NCI-H2227 (cell line): Measurements from ENCODE around the gene SRGN.

Source experiments
- DNase-seq: peaks from one replicate; lab custom pipeline; 2025; ENCODE audit not compliant: unreplicated experiment; lab: John Stamatoyannopoulos, UW

Gene SRGN

DNA sequence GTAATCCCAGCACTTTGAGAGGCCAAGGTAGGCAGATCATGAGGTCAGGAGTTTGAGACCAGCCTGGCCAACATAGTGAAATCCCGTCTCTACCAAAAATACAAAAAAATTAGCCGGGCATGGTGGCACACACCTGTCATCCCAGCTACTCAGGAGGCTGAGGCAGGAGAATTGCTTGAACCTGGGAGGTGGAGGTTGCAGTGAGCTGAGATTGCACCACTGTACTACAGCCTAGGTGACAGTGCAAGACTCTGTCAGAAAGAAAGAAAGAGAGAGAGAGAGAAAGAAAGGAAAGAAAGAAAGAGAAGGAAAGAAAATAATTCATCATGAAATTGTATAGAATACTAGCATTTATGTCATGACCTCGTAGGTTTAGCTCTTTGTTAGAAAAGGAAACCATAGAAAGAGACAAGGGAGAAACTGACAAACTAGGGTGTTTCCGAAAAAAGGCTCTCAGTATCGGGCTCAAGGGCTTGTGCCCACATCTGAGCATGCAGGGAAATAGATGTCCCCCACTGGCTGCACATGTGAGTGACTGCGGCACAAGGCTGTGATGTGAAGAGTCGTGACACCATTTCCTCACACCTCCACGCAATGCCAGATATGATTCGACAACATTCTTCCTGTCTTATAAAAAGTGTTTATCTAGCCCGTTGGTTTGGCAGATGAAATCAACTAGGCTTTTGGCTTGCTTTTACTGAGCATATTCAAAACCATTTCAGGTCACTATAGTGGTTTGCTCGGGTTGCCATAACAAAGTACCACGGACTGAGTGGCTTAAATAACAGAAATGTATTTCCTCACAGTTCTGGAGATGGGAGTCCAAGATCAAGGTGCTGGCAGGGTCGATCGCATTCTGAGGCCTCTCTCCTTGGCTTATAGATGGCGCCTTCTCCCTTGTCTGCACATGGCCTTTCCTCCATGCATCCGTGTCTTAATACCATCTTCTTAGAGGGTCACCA is 2.0 kb downstream of the SRGN start:
- no peak for DNase-seq

- DNase-seq = no peak
Measured at GRCh38 chr10:69090685-69091084, 2.8 kb downstream of the SRGN start.

- no peak for DNase-seq
Measured at GRCh38 chr10:69091143-69091651, 3.3 kb downstream of the SRGN start.

DNA sequence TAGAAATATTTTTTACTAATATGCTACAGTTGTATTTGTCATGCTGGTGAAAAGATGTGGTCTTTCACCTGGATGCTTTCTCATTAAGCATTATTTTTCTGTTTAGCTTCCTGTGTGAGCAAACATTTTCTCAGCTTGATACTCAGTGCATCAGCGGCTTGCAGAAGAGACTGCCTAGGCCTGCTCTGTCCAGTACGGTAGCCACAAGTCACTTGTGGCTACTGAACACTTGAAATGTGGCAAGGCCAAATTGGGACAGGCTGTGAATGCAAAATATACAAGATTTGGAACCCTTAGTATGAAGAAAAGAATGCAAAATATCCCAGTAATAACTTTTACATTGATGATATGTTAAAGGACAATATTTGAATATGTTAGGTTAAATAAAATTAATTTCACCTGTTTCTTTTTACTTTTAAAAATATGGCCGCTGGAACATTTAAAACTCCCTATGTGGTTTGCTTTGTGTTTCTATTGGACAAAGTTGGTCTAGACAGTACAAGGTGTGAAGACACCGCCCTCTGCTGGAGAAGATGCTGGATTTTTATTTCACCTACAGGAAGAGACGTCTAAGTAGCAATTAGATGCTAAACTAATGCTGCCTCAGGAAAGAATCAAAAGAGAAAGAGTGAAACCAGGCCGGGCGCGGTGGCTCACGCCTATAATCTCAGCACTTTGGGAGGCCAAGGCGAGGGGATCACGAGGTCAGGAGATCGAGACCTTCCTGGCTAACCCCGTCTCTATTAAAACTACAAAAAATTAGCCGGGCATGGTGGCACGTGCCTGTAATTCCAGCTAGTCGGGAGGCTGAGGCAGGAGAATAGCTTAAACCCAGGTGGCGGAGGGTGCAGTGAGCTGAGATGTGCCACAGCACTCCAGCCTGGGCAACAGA is 5.3 kb downstream of the SRGN start:
- peak; percentile 75 for DNase-seq

- no peak for DNase-seq
Measured at GRCh38 chr10:69093933-69094332, 6.0 kb downstream of the SRGN start.

GRCh38 chr10:69096045-69096444 is 8.1 kb downstream of the SRGN start:
- DNase-seq = no peak

GRCh38 chr10:69097729-69098128 is 9.8 kb downstream of the SRGN start:
- DNase-seq = no peak

- no peak for DNase-seq
Measured at GRCh38 chr10:69100136-69100872, 12.4 kb downstream of the SRGN start.

- no peak for DNase-seq
Measured at GRCh38 chr10:69101451-69102095, 13.7 kb downstream of the SRGN start.

DNA sequence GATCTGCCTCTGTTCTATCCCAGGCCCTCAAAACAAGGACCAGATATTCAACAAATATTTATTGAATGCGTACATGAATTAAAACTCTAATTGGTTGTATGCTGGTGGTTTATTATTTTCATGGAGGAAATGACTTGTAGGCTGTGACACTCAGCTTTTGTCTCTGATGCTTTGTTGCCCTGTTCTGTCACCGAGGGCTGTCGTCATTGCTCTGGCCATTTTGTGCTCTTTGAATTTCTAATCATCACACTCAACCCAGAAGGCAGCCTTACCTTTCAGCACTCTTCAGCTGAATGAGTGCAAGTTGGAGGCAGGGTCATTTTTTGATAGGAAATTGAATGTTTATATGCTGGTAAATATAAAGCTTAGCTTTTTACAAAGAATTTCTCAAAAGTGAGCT is 14.5 kb downstream of the SRGN start:
- DNase-seq = no peak

GRCh38 chr10:69103784-69104183 is 15.9 kb downstream of the SRGN start:
- DNase-seq = no peak

GRCh38 chr10:69104994-69105790 is 17.3 kb downstream of the SRGN start:
- DNase-seq = no peak

GRCh38 chr10:69107176-69107490 is 19.2 kb downstream of the SRGN start:
- no peak for DNase-seq

DNA sequence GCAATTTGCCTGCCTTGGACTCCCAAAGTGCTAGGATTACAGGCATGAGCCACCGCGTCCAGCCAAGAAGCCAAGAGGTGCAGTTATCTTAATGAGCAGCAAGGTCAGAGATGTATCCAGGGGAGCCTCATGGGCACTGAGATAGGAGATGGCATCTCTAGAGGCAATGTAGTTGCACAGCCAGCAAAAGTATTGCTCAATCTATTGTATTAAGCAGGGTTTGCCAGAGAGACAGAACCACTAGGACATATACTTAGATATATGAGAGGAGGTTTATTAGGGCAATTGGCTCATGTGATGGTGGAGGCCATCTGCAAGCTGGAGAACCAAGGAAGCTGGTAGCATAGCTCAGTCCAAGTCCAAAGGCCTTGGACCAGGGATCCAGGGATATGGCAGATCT is 19.8 kb downstream of the SRGN start:
- no peak for DNase-seq

- no peak for DNase-seq
Measured at GRCh38 chr10:69119896-69120295, 32.0 kb downstream of the SRGN start.

GRCh38 chr10:69123306-69123746 is 35.4 kb downstream of the SRGN start:
- DNase-seq = peak; percentile 76

DNA sequence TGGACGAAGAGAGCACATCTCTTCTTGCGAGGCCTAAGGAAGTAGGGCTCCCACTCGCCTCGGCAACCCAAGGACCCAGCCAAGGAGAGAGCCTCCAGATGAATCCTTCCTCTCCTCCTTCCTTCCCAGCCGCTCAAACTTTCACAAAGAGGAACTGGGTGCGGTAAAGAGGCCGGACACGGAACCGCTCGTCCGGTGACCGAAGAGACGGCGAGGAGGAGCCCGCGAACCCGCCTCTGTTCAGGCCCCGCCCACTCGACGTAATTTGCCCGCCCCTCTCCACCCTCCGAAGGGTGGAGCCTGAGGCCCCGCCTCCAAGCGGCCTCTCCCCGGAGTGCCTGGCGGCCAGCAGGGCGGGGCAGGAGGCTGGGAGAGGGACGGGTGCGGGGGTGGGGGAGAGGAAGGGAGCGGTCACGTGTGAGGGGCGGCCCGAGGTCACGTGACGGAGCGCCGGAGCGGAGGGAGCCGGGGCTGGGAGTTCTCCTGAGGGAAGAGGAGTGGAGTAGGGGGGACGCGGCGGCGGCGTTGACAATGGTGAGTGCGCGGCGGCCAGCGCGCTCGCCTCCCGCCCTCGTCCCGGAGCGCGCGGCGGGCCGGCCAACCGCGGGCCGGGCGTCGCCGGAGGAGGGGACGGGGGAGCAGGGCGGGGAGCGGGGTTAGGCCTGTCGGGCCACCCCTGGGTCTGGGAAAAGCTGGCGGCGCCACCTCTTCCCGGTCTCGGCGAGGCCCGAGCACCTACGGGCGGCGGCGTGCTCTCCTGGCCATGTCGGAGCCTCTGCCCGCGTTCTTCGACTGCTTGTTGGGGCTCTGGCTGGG is 36.1 kb downstream of the SRGN start, which contains the start of gene VPS26A:
TSS of gene VPS26A (plus strand) at position 432 of the 816 bp plus-strand sequence. CDS start at position 532, 100 bp downstream.
- peak; percentile 97 for DNase-seq

DNA sequence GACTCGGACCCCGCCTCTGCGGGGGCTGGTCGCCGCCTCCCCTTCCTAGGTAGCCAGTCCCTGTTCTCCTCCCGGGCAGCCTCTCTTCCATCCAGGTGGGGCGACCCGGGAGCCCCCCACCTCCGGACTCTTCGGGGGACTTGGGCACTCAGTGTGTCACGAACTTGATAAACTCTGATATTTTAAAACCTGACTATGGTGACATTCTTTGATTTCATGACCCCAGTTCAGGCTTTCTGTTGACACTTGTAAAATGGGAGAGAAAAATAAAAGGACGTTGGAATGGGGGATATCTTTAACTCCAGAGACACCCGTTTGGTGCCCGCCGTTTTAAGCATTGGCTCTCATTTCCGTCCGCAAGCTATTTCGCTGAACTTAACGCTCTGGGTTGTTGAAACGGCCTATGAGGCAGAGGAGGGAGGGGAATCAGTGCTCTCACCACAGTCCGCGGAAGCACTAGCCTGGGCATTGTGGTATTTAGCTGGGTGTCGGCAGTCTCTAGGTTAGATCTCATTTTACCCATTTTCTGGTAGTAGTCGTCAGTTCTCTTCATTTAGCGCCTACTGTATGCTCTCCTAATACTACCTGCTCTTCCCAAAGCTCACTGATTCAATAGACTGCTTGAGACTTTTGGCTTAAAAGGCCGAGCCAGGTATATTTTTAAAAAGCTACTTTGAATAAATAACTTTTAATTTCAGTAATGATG is 36.8 kb downstream of the SRGN start:
- DNase-seq = peak; percentile 23
